GM21619 (cell line): ENCODE data around the gene LRP5.

Source experiments
- ATAC-seq: cut with Tn5 transposase; IDR thresholded peaks from one replicate; pipeline ENCODE4 v1.9.1; 2021; ENCODE audit not compliant: unreplicated experiment

The LRP5 gene

DNA sequence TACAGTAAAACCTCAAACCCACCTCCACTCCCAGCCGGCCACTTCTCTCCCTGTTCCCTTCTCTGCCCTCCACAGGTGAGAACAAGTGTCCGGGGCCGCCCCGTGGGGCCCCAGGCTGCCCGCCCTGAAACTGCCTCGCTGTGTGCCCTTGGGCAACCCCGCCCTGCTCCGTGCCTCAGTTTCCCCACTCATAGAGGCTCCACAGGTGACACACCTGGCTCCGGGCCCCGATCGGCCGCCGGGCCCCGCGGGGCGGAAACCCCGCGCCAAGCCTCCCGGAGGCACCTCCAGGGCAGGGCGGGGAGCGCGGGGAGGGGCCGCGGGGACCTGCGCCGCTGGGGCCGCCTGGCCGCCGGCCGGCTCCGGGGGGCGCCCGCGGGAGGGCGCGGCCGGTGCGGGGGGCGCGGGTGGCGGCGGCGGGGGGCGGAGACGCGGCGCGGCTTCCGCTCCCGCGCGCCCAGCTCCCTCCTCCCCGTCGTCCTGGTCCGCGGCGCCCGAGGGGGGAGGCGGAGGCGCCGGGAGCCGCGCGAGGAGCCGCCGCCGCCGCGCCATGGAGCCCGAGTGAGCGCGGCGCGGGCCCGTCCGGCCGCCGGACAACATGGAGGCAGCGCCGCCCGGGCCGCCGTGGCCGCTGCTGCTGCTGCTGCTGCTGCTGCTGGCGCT lies at the start of gene LRP5:
LRP5 (plus strand) TSS at position 475 of the 663 bp plus-strand sequence; CDS start at position 599, 124 bp downstream.
- ATAC-seq = no peak

DNA sequence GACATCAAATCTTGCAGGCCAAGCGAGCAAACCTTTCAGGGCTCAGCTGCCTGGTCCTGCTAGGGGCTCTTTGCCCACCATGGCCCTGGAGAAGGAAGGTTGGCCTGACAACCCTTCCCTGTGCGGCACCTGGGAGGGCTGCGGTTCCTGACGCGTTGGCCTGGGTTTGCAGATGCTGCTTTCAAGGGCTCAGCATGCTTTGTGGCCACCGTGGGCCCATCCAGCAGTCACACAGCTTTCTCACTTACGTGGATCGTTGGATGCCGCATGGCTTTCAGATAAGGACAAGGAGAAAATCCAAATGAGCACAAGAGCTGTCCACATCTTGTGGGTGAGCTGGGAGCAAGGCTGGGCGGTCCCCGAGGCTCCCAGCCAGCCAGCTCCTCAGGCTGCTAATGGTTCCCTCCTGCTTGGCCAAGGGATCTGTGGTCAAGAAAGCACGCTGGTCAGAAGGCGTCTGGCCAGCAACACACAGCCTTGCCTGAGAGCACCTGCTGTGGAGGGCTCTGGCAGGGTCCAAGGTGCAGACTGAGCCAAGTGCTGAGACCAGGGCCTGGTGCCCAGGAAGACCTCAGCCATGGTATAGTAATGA lies 48.9 kb upstream of the LRP5 start:
- no peak for ATAC-seq

DNA sequence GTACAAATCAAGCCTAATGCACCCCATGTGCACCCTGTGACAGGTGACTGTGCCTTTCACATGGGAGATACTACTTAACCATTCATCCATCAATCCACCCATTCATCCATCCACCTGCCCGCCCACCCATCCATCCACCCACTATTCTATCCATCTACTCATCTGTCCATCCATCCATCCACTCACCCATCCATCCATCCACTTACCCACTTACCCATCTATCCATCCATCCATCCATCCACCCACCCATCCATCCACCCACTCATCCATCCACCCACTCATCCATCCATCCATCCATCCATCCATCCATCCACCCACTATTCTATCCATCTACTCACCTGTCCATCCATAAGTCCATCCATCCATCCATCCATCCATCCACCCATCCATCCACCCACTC lies 48.1 kb upstream of the LRP5 start:
- no peak for ATAC-seq

DNA sequence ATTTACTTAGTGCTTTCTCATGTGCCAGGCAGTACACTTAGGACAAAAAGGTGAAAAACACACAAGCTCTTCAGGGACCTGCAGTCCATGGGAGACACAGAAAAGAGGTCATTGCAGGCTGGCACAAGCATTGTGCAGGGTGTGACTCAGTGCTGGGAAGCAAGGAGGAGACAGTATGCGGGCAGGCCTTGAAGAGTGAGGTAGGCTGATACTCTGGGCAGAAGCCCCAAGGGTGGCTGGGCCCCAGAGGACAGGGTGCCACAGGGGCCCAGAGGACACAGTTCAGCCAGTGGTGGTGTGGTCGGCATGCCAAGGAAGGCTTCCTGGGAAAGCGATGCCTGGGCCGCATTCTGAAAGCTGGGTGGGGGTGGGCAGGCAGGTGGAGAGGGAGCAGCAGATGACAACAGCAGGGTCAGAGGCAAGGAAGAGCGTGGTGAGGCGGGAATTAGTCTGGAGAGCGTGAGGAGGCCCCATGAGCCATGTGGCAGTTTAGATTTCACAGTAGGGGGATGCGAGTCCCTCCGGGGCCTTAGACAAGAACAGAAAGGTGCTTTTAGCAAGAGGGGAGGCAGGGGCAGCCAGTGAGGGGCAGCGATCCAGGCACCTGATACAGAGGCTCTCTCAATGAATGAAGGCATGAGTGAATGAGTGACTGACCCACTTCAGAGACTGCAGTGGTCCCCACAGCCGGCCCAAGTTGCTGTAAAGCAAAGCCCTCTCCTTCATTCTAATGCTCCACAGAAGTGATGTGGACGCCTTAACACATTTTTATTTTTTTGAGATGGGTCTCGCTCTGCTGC lies 47.5 kb upstream of the LRP5 start:
- no peak for ATAC-seq

DNA sequence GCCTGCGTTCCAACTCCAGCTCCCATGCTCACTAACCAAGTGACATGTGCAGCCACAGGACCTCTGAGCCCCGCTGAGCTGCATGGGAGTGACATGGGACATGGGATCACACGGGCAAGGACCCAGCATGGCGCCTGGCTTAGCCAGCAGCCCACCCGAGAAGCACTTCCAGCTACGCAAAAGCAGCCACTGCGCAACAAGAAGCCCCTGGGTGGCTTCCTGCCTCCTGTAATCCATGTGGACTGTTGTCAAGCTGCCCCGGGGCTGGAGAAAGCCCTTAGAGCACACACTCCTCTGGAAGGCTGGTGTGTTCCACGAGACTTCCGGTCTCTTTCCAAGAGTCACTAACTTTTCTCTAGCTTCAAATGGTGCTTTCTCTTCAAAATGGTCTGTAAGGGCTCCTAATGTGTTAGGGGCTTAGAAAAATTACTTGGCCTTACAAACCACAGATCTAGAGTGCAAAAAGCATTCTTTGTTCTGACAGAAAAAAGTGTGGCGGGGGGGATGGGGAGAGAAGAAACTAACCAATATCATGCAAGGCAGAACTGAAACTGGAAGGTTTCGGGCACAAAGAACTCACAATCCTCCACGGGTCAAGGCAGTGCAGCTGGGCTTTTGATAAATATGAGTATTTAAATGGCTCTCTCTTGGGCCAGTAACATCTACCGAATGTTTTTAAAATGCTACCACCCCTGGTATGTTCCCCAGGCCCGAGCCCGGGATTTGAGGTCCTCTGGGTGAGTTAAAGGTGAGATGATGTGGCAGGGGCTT lies 46.1 kb upstream of the LRP5 start:
- ATAC-seq = peak; percentile 58

DNA sequence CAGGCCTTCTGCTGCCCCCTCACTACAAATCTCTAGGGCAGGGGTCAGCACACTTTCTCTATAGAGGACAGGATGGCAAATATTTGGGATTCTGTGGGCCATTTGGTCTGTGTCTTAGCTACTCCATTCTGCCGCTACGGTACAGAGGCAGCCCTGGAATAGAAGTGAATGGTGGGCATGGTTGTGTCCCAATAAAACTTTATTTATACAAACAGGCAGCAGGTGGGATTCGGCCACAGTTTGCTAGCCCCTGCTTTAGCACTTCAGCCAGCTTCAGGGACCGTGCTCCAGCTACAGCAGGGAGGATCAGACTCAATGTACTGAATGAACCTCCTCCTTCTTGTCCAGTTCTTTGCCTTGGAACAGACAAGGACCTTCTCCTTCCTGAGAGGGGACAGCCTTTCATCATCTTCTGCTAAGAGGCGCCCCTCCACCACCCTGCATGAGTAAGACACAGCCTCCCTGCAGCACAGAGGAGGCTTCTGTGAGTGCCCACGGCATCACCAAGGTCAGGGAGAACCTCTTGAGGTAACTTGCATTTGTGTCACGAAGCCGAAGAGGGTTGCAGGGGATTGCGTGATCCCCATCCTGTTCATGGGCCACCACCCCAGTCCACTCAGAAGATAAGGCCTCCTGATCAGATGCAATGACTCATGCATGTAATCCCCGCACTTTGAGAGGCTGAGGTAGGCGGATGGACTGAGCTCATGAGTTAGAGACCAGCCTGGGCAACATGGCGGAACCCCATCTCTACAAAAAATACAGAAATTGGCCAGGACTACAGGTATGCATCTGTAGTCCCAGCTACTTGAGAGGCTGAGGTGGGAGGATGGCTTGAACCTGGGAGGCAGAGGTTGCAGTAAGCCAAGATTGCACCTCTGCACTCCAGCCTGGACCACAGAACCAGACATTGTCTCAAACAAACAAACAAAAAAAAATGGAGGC lies 45.2 kb upstream of the LRP5 start:
- no peak for ATAC-seq

DNA sequence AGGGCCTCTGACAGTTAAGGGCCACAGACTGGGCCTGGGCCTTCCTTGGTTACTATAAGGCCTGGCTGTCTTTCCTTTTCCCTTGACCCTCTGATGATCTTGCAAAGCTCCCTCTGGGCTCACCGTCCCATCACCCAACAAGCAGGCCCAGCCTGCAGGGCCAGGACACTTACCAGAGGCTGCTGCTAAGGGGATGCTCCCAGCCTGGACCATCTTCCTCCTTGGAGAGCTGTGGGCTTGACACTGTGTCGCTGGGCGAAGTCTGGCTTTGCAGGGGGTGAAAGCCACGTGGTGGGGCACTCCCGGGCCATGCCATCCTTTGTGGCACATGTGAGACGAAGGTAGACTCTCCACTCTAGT lies 44.5 kb upstream of the LRP5 start:
- no peak for ATAC-seq

DNA sequence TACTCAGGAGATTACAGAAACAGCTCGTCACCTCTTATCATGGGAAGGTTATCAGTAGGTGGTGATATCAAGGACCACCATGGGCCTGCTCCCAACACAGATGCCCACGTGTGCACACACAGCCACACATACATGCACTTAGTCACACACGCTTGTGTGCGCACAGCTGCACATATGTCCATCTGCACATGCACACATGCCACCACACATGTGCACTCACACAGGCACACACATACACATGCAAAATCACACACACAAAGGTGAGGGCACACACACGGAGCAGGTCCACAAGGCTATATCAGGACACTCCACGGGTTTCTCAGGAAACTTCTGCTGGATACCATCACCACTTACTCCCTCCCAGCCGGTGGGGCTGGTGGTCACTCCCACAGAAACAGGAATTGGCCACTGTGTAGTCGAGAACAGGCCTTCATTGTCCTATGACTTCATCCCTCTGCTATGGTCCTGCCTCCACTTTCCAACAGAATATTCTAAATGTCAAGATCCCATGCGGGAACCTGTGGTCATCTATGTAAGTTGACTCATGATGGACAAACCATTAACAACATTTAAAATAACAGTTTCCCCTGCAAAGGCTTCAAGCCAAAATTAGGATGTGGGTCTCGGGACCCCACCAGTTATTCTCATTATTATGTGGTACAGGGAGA lies 42.8 kb upstream of the LRP5 start:
- ATAC-seq = no peak

DNA sequence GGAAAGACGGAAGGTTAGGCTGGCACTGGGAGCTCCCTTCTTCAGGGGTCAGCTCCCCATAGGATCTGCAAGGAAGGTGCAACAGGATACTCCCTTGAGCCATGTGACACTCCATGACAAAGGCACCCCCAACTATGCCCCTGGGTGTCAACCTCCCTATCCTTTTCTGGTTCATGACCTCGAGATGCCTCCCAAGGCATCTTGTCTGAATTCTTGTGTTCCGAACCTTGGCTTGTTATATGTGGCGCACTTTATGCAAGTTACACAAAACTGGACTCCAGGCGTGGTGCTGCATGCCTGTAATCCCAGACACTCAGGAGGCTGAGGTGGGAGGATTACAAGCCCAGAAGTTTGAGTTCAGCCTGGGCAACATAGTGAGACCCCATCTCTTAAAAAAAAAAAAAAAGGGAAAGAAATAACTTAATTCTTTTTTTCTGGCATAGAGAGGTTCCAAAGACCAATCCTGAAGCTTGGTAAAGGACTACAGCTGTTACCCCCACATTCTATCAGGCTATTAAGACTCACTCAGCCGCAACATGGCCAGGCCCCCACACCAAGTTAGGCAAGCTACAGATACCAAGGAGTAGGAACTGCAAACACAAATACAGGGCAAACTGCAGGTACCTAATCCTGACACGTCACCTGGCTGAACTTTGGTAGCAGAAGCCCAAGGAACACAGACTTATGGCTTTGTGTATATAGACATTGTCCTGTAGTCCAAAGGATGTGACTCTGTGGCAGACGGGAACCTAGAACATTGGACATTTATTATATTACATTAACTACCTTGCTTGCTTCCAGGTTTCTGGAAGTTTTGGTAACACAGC lies 42.0 kb upstream of the LRP5 start:
- no peak for ATAC-seq

DNA sequence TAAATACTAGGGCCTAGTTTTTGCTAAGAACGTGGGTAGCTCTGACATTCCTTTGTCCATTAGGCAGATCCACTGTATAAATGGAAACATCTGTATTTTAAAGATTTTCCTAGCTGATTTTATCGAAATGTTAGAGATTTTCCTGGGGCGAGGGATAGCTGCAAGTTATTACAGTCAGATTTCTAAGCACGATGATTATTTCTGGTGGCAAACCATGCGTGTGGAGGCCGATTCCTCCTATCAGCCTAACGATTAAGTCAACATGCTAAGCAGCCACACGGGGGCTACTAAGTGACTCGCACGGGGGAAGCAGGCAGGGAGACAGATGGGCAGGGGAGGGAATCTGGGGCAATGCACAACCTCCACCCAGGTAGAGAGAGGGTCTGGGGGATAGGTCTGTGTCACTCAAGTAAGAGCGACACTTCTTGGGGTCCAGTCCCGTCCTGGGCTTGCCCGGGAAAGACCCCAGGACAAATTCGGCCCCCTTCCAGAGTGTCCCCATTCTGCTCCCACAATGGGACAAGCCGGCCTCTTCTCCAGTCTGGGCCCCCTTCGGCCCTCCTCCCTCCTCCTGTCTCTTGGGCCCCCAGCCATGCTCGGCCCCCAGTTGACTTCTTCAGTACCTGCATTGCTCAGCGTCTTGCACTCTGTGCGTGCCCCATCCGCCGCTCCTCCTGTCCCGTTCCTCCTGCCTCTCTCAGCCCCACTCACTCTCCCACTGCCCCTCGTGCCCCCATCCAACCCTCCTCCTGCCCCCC lies 41.2 kb upstream of the LRP5 start:
- peak; percentile 24 for ATAC-seq

DNA sequence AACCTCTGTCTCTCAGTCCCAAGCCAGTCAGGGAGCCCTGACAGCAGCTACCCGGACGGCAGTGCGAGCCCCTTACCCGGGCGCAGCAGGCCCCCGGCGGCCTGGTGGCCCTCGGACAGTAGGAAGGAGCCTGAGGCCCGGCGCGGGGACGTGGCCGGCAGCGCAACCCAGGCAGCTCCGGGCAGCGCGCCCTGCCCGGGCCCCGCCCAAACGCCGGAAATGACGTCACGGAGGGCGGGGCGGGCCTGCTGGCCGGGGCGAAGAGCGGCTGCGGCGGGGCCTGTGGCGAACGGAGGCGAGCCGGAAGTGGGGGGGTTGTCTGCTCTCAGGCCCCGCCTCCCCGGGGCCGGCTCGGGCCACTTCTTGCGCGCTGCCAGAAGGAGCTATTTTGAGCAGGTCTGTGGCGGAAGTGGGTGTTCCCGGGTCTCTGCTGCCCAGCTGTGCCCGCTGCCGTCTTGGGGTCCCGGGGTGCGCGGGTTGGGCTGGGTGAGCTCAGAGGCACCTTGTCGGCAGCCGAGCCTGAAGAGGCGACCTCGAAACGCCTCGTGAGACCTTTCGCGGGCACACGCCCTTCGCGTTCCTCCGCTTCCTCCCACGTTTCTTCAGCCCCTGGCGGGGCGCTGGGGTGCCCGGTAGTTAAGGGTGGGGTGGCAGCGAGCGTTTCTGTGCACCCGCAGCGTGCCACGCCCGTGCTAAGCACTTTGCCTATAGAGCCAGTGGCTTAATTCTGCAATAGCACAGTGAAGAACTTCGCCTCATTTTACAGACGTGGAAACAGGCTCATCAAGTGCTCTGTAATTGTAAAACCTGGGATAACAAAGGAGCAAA lies 40.4 kb upstream of the LRP5 start, which contains the start of gene C11orf24:
C11orf24 (minus strand) TSS at position 193 of the 828 bp plus-strand sequence. CDS start 8,206 bp downstream, outside the sequence.
- ATAC-seq = peak; percentile 60

DNA sequence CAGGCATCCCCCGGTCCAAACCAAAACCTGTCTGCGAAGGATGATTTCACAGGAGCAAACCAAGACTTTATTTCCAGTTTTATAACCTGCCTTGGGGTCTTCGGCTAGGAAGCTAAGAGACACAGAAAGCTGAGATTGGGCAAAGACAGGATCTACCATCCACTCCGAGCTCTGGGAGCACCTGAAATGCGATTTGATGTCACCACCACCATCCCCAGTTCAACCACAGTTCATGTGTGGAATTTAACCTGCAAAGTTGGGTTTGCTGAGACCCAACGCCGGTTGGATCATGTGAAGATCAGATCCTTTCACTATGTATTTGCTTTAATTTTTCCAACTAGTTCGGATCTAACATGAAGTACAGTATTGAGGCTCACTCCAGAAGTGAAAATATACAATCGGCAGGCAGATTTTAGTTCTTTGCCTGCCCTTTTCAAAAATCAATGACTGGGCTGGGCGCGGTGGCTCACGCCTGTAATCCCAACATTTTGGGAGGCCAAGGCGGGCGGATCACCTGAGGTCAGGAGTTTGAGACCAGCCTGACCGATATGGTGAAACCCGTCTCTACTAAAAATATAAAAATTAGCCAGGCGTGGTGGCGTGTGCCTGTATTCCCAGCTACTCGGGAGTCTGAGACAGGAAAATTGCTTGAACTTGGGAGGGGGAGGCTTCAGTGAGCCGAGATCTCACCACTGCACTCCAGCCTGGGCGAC lies 39.2 kb upstream of the LRP5 start:
- no peak for ATAC-seq

DNA sequence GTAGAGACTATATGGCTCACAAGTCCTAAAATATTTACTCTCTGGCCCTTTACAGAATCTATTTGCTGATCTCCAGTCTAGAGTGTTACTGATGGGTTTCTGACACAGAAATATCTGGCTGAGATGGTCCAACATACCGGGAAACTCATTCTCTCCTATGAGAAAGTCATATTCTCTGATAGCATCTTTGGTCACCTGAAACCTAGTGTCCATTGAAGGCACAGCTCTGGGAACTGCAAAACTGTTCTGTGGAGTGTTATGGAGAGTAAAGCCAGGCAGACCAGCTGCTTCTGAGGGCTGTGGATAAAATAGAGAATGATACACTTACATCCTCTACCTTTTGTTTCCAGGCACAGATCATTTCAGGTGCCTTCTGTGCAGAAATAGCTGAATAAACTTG lies 38.1 kb upstream of the LRP5 start:
- no peak for ATAC-seq

DNA sequence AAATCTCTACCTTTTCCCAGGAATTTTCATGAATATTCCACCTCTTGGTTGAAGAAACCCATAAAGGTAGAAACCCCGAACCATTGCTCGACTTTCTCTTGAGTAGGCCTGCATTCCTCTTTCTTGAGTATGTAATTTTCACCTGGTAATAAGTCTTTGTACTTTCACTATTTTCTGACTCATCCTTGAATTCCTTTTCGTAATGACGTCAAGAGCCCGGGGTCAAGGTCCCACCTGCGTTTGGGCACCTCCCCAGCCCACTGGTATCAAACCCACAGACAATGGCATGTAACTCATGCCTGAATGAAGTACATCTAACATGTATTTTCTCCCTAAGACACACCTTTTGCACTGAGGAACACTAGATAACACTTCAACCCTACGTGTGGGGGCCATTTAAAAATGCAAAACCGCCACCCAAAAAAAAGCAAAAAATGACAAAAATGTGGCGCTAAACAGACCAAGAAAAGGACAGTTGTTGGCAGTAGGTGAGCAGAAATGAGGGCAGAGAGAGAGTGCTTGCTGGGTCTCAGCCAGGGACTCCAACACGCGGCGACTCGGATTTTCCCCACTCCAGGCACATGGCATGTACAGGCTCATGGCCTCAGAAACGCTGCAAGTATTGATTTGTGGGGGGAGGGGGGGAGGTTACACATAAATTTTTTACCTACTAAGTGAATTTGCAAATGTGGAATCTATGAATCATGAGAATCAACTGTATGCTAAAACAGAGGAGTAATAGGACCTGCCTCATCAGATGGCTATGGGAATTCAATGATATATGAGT lies 36.5 kb upstream of the LRP5 start:
- no peak for ATAC-seq

DNA sequence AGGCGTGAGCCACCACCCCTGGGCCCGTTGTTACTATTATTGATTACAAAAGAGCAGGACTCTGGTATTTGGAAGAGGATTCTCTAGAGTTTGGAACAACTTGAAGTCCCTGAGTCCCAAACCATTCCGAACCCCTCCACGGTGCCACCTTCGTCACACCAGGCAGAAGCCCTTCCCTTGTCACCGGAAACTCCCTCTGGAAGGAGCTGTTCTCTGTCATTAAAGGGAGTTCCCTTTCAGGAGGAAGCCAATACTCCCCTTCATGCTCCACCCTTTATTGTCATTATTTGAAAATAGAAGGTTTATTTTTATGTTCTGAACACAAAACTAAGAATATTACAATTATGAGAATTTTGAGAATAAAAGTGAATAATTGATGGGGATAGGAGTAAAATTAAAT lies 35.5 kb upstream of the LRP5 start:
- ATAC-seq = no peak

DNA sequence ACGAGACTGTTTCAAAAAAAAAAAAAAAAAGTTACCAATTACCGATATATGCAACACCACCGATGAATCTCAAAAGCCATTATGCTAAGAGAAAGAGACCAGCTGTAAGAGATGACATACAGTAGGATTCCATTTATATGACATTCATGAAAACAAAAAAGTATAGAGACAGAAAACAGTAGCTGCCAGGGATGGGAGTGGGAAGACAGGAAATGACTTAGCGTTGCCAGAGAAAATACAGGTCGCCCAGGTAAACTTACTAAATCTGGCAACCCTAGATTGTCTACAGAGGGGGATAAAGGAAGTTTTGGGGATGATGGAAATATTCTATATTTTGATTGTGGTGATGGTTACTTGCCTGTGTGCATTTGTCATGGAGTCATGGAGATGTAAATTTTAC lies 32.7 kb upstream of the LRP5 start:
- ATAC-seq = no peak
